H1 (cell line): ENCODE results near the gene GPT2. TPM values are rescaled to one million over a fixed set of nuclear protein-coding genes. Genes with fewer than 3 reads are reported as not detected.

Source experiments
- CTCF ChIA-PET: fragments of 300-600 bp; sonication (Branson Sonifier 250); formaldehyde crosslinking; loops from one replicate; lab custom pipeline; 2021; ENCODE audit not compliant: partially characterized antibody; lab: Charles Lee
- POLR2A ChIA-PET: fragments of 300-600 bp; sonication (Branson Sonifier 250); formaldehyde crosslinking; loops from one replicate; lab custom pipeline; 2021; ENCODE audit warnings: inconsistent platforms; ENCODE audit not compliant: partially characterized antibody; lab: Charles Lee
- DNase-seq, 2 experiments: peaks; one replicate each; pipeline versions ENCODE4 v3.0.0 to v3.0.0-alpha.2; 2010 to 2022; ENCODE audit warnings: low spot score in 2 of 2, low read depth in 1 of 2, mixed read lengths in 1 of 2
- FAIRE-seq: peaks from 2 replicates; lab custom pipeline; 2011; peaks lifted over from hg19 to GRCh38; lab: Jason Lieb, UNC
- H2AFZ ChIP-seq: 2 replicates; pipeline ENCODE4 v1.8.1; 2012; ENCODE audit warnings: low read length, inconsistent platforms
- H2AK5ac ChIP-seq: 2 replicates; pipeline ENCODE4 v1.6.1; 2013; ENCODE audit warnings: low read depth, low read length
- H2BK120ac ChIP-seq: replicated peaks from 2 replicates; pipeline ENCODE3; 2013; ENCODE audit warnings: low read depth, low read length, inconsistent platforms
- H2BK12ac ChIP-seq: 2 replicates; pipeline ENCODE4 v1.6.1; 2013; ENCODE audit warnings: low read depth, low read length
- H2BK15ac ChIP-seq: 2 replicates; pipeline ENCODE4 v1.6.1; 2013; ENCODE audit warnings: low read length
- H2BK20ac ChIP-seq: 2 replicates; pipeline ENCODE4 v1.6.1; 2013; ENCODE audit warnings: low read length
- H2BK5ac ChIP-seq: 2 replicates; pipeline ENCODE4 v1.6.1; 2013; ENCODE audit warnings: low read depth, low read length
- H3K14ac ChIP-seq: 2 replicates; pipeline ENCODE4 v1.6.1; 2013; ENCODE audit warnings: inconsistent platforms; ENCODE audit not compliant: insufficient read length
- H3K18ac ChIP-seq: 2 replicates; pipeline ENCODE4 v1.6.1; 2013; ENCODE audit warnings: low read length; ENCODE audit errors: extremely low read depth
- H3K23ac ChIP-seq: 2 replicates; pipeline ENCODE4 v1.6.1; 2013; ENCODE audit warnings: inconsistent platforms; ENCODE audit not compliant: insufficient read length
- H3K23me2 ChIP-seq: 2 replicates; pipeline ENCODE4 v1.6.1; 2013; ENCODE audit warnings: low read depth, low read length
- H3K27ac ChIP-seq: 2 replicates; pipeline ENCODE4 v1.6.1; 2011; ENCODE audit warnings: low read depth, low read length, inconsistent platforms
- H3K27me3 ChIP-seq, 4 experiments: replicated peaks in 1 of 4; 1 replicate in 1 of 4; 2 replicates in 3 of 4; pipeline versions ENCODE4 v1.6.1 to v1.8.1; 2011 to 2013; ENCODE audit warnings: low read length in 3 of 4, mild to moderate bottlenecking in 3 of 4, inconsistent platforms in 2 of 4, mixed read lengths in 2 of 4, moderate library complexity in 1 of 4; ENCODE audit not compliant: control insufficient read depth in 3 of 4, insufficient read depth in 3 of 4; ENCODE audit errors: extremely low read depth in 1 of 4
- H3K36me3 ChIP-seq, 4 experiments: 2 replicates each; pipeline versions ENCODE4 v1.6.1 to v1.8.1; 2011 to 2013; ENCODE audit warnings: mild to moderate bottlenecking in 4 of 4, low read length in 3 of 4, moderate library complexity in 2 of 4, control low read depth in 1 of 4, inconsistent platforms in 1 of 4; ENCODE audit not compliant: insufficient read depth in 4 of 4, control insufficient read depth in 2 of 4
- H3K4ac ChIP-seq: replicated peaks from 2 replicates; pipeline ENCODE3; 2013; ENCODE audit warnings: low read length, low read depth, mixed read lengths, inconsistent platforms; ENCODE audit not compliant: insufficient read length
- H3K4me1 ChIP-seq, 4 experiments: replicated peaks in 1 of 4; 1 replicate in 1 of 4; 2 replicates in 3 of 4; pipeline versions ENCODE4 v1.6.1 to v1.8.1; 2011 to 2013; ENCODE audit warnings: low read length in 3 of 4, inconsistent platforms in 2 of 4, mixed read lengths in 1 of 4; ENCODE audit not compliant: insufficient read depth in 4 of 4, control insufficient read depth in 3 of 4
- H3K4me2 ChIP-seq, 2 experiments: 2 replicates each; pipeline versions ENCODE4 v1.6.1 to v1.8.1; 2011 to 2013; ENCODE audit warnings: low read depth in 2 of 2, low read length in 2 of 2, control low read depth in 1 of 2, inconsistent platforms in 1 of 2, mild to moderate bottlenecking in 1 of 2; ENCODE audit not compliant: insufficient read depth in 1 of 2
- H3K4me3 ChIP-seq, 4 experiments: fragments of 200-600, 300-600 bp in 1 of 4; sonication (generic), shearing (Covaris generic), sonication (Bioruptor Twin) in 1 of 4; 2 replicates each; pipeline versions ENCODE4 v1.5.1 to v1.8.1; 2011 to 2016; ENCODE audit warnings: low read length in 4 of 4, low read depth in 3 of 4, control low read depth in 2 of 4, inconsistent platforms in 2 of 4, mild to moderate bottlenecking in 2 of 4, mixed read lengths in 1 of 4, moderate library complexity in 1 of 4; ENCODE audit not compliant: insufficient read depth in 2 of 4; ENCODE audit errors: extremely low read depth in 1 of 4
- H3K56ac ChIP-seq: replicated peaks from 2 replicates; pipeline ENCODE3; 2013; ENCODE audit warnings: low read depth, mild to moderate bottlenecking, mixed read lengths, low read length, inconsistent platforms; ENCODE audit not compliant: insufficient read length
- H3K79me1 ChIP-seq: 2 replicates; pipeline ENCODE4 v1.6.1; 2013; ENCODE audit warnings: low read depth, low read length, control low read depth
- H3K79me2 ChIP-seq, 2 experiments: 2 replicates each; pipeline versions ENCODE4 v1.6.1 to v1.8.1; 2012 to 2013; ENCODE audit warnings: low read length in 2 of 2, mild to moderate bottlenecking in 2 of 2, inconsistent platforms in 1 of 2; ENCODE audit not compliant: insufficient read depth in 2 of 2, control insufficient read depth in 1 of 2
- H3K9ac ChIP-seq, 4 experiments: replicated peaks in 1 of 4; 1 replicate in 1 of 4; 2 replicates in 3 of 4; pipeline versions ENCODE4 v1.6.1 to v1.8.1; 2011 to 2013; ENCODE audit warnings: low read depth in 3 of 4, low read length in 3 of 4, control low read depth in 2 of 4, mild to moderate bottlenecking in 2 of 4, moderate library complexity in 2 of 4, inconsistent platforms in 1 of 4; ENCODE audit errors: extremely low read depth in 1 of 4
- H3K9me3 ChIP-seq, 2 experiments: 2 replicates each; pipeline versions ENCODE4 v1.6.1 to v1.8.1; 2012 to 2013; ENCODE audit warnings: mild to moderate bottlenecking in 2 of 2, moderate library complexity in 2 of 2, control low read depth in 1 of 2, inconsistent platforms in 1 of 2, low read depth in 1 of 2, low read length in 1 of 2, mixed read lengths in 1 of 2; ENCODE audit not compliant: insufficient read depth in 2 of 2
- H4K20me1 ChIP-seq, 2 experiments: replicated peaks in 1 of 2; 2 replicates each; pipeline versions ENCODE3 to v1.8.1; 2011 to 2013; ENCODE audit warnings: inconsistent platforms in 2 of 2, low read length in 2 of 2, mild to moderate bottlenecking in 1 of 2; ENCODE audit not compliant: insufficient read depth in 2 of 2, control insufficient read depth in 1 of 2
- H4K5ac ChIP-seq: 2 replicates; pipeline ENCODE4 v1.6.1; 2013; ENCODE audit warnings: low read length, low read depth, mixed read lengths, inconsistent platforms; ENCODE audit not compliant: insufficient read length
- H4K8ac ChIP-seq: 2 replicates; pipeline ENCODE4 v1.8.0; 2013; ENCODE audit warnings: mild to moderate bottlenecking, moderate library complexity, low read length, inconsistent platforms; ENCODE audit not compliant: insufficient read depth; ENCODE audit errors: extremely low read depth
- H4K91ac ChIP-seq: replicated peaks from 2 replicates; pipeline ENCODE3; 2013; ENCODE audit warnings: low read length, mixed read lengths, inconsistent platforms; ENCODE audit not compliant: insufficient read length
- CHD2 ChIP-seq: IDR thresholded peaks from 2 replicates; pipeline ENCODE4 v1.6.1; 2012; ENCODE audit warnings: low read length, improper control_type of control experiment
- CREB1 ChIP-seq: IDR thresholded peaks from 2 replicates; pipeline ENCODE4 v1.6.1; 2012; ENCODE audit warnings: inconsistent platforms
- EZH2 ChIP-seq: fragments of 200-600 bp; sonication (generic); IDR thresholded peaks from 2 replicates; pipeline ENCODE4 v1.7.1; 2012; ENCODE audit warnings: low read depth, mild to moderate bottlenecking, moderate library complexity, low read length, inconsistent platforms; ENCODE audit not compliant: severe bottlenecking
- HDAC6 ChIP-seq: IDR thresholded peaks from one replicate; pipeline ENCODE4 v1.7.1; 2012; ENCODE audit warnings: low read depth, mild to moderate bottlenecking, inconsistent platforms, low read length, moderate library complexity
- MAX ChIP-seq: IDR thresholded peaks from 2 replicates; pipeline ENCODE4 v1.6.1; 2012; ENCODE audit warnings: inconsistent platforms
- NANOG ChIP-seq: IDR thresholded peaks from 2 replicates; pipeline ENCODE4 v1.6.1; 2011; ENCODE audit warnings: low read length, low read depth, mild to moderate bottlenecking, inconsistent platforms; ENCODE audit not compliant: insufficient read depth, poor library complexity, severe bottlenecking
- RBBP5 ChIP-seq: IDR thresholded peaks from 2 replicates; pipeline ENCODE4 v1.7.1; 2012; ENCODE audit warnings: low read depth, mild to moderate bottlenecking, inconsistent platforms, low read length, moderate library complexity, borderline replicate concordance
- SIX5 ChIP-seq: IDR thresholded peaks from 2 replicates; pipeline ENCODE4 v1.6.1; 2011; ENCODE audit warnings: mild to moderate bottlenecking, low read depth, low read length
- SUZ12 ChIP-seq: fragments of 200-600 bp; sonication (generic); IDR thresholded peaks from 2 replicates; pipeline ENCODE4 v1.6.1; 2012; ENCODE audit warnings: mild to moderate bottlenecking, inconsistent platforms, low read length, moderate library complexity, mixed read lengths
- TBP ChIP-seq: IDR thresholded peaks from 2 replicates; pipeline ENCODE4 v1.6.1; 2011; ENCODE audit warnings: low read depth, low read length, improper control_type of control experiment
- TEAD4 ChIP-seq: IDR thresholded peaks from 2 replicates; pipeline ENCODE4 v1.6.1; 2012; ENCODE audit warnings: low read depth, low read length, inconsistent platforms, mixed read lengths
- YY1 ChIP-seq: IDR thresholded peaks from 2 replicates; pipeline ENCODE4 v1.6.1; 2011; ENCODE audit warnings: low read depth, mild to moderate bottlenecking, low read length
- WGBS, 2 experiments: shearing (Covaris generic) in 1 of 2; methylation state at CpG; one replicate each; pipeline versions ENCODE4 v1.1.6 to v1.1.7; 2013 to 2015; ENCODE audit warnings: low lambda C conversion rate in 2 of 2, mixed read lengths in 2 of 2, inconsistent platforms in 1 of 2, low coverage in 1 of 2, missing lambda C conversion rate in 1 of 2; ENCODE audit not compliant: insufficient replicate concordance in 2 of 2, insufficient coverage in 1 of 2, insufficient read length in 1 of 2; ENCODE audit errors: extremely low coverage in 1 of 2, missing lambda C conversion rate in 1 of 2; 5-methylcytosine and 5-hydroxymethylcytosine counted together
- polyA plus RNA-seq, 7 experiments: library from polyadenylated mRNA; depleted of rRNA in 3 of 7; stranded (reverse) in 5 of 7; unstranded in 2 of 7; fragments of >200 nt in 5 of 7; fragments of 200-250 nt in 2 of 7; gene quantifications; 1 replicate in 5 of 7; 2 replicates in 1 of 7; 4 replicates in 1 of 7; pipeline versions ENCODE4 v1.2.1 to v1.2.3, GENCODE V29; 2011 to 2013; ENCODE audit warnings: missing spikeins in 2 of 7, mixed read lengths in 2 of 7
- total RNA-seq: library from RNA; stranded (reverse); fragmentation: NEBNext Ultra II Directional; extraction: Animal tissue kit (Norgen Biotek cat#: 25700); gene quantifications from 2 replicates; pipeline ENCODE4 v1.2.1, GENCODE V29; 2021

The GPT2 gene
- total and polyA plus RNA-seq, 2 of the 8 experiments (the other 6 are each of a cell fraction or from before 2014, with no cell fraction given), result 71.6 to 94.1 TPM

GRCh38 chr16:46848768-46849764 is 35.1 kb upstream of the GPT2 start:
- WGBS, 2 experiments, result 80% methylated on average over 5 of the region's 5 CpGs; no CpG with 5 or more reads in 1 of the 2 experiments
- Histone ChIP-seq H3K56ac (no peak overlapping the region), H3K79me1 (no peaks in the 10 kb centered on the region), H2BK5ac (no peak overlapping the region), H4K8ac (no peak overlapping the region), H3K23ac (no peak overlapping the region), H3K36me3 (no peaks in the 10 kb centered on the region), H2BK20ac (no peak overlapping the region), H3K27me3 (no peaks in the 10 kb centered on the region), H3K18ac (no peak overlapping the region), H2BK120ac (no peak overlapping the region), H2AK5ac (no peak overlapping the region), H3K27ac (no peak overlapping the region), H3K23me2 (no peaks in the 10 kb centered on the region), H3K9ac (no peak overlapping the region), H3K9me3 (no peaks in the 10 kb centered on the region), H2BK12ac (no peak overlapping the region), H3K14ac (no peak overlapping the region), H2BK15ac (no peak overlapping the region), H2AFZ (no peak overlapping the region), H4K91ac (no peak overlapping the region), H3K4me2 (no peak overlapping the region), H3K4me1 (peaks cover 0 to under 1% (median 0%) of the 10 kb centered on the region in 4 experiments; a peak in 2 of 7 replicates), H3K79me2 (no peaks in the 10 kb centered on the region; a peak in 1 of 4 replicates), H3K4ac (no peak overlapping the region), H4K20me1 (no peaks in the 10 kb centered on the region), H4K5ac (no peak overlapping the region), H3K4me3 (no peak overlapping the region)
- POLR2A ChIA-PET, result interaction anchor here (0.8 to 1.6 kb wide), 2 partner anchors 15 to 34 kb away, joined by 3 to 5 read pairs; no protein-coding TSS in a partner anchor
- DNase-seq (no peak), FAIRE-seq (no peak)
- CTCF ChIA-PET, result interaction anchor here (1.2 to 1.3 kb wide), 3 partner anchors 59 to 80 kb away, joined by 3 read pairs; no protein-coding TSS in a partner anchor
- no peak for TF ChIP-seq TEAD4
- no peak for TF ChIP-seq MAX
- no peak for TF ChIP-seq HDAC6
- TF ChIP-seq CREB1, result no peak
- TF ChIP-seq TBP, result no peak
- TF ChIP-seq NANOG, result no peak
- TF ChIP-seq SIX5, result no peak
- TF ChIP-seq EZH2, result no peak
- no peak for TF ChIP-seq CHD2
- no peak for TF ChIP-seq RBBP5
- no peak for TF ChIP-seq YY1
- no peak for TF ChIP-seq SUZ12
